Mucosa of stomach (tissue), 1 donor: ENCODE data around the gene FAM167B.

Source experiments
- H3K27me3 ChIP-seq: one replicate; pipeline ENCODE4 v1.7.0; 2013; ENCODE audit warnings: mild to moderate bottlenecking, low read length; ENCODE audit not compliant: control insufficient read depth, insufficient read depth
- H3K36me3 ChIP-seq: one replicate; pipeline ENCODE4 v1.7.0; 2013; ENCODE audit warnings: low read length; ENCODE audit not compliant: control insufficient read depth, insufficient read depth
- H3K4me1 ChIP-seq: one replicate; pipeline ENCODE4 v1.7.0; 2013; ENCODE audit warnings: mild to moderate bottlenecking, low read length; ENCODE audit not compliant: control insufficient read depth, insufficient read depth
- H3K4me3 ChIP-seq: one replicate; pipeline ENCODE4 v1.7.0; 2013; ENCODE audit warnings: low read length
- H3K9ac ChIP-seq: one replicate; pipeline ENCODE4 v1.7.0; 2013; ENCODE audit warnings: mild to moderate bottlenecking, low read length, moderate library complexity
- H3K9me3 ChIP-seq: one replicate; pipeline ENCODE4 v1.7.0; 2013; ENCODE audit warnings: mild to moderate bottlenecking, low read length, moderate library complexity; ENCODE audit not compliant: control insufficient read depth
- donor health status: Pancreatic carcinoma.

The FAM167B gene

DNA sequence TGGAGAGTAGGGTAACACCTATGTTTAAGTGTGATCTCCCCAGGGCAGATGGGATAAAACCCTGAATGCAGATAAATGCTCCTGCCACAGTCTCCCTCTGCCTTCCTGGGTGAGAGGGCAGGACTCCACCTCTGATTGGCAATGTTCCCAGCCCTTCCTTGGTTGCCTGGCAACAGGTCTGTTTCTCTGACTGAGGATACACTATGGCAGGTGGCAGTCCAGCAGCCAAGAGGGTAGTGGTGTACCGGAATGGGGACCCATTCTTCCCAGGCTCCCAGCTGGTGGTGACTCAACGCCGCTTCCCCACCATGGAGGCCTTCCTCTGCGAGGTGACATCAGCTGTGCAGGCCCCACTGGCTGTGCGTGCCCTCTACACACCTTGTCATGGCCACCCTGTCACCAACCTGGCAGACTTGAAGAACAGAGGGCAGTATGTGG, 38.1 kb upstream of the FAM167B start, which contains the start of gene DCDC2B:
Gene DCDC2B, plus strand, starts transcription at position 199 of the 438 bp plus-strand sequence. Its CDS starts 5 bp downstream, at position 204.
- Histone ChIP-seq H3K9ac (no peak within 1 kb of the TSS), H3K4me3 (no peak within 1 kb of the TSS), H3K9me3 (no peaks in the 10 kb centered on the region), H3K36me3 (no peaks in the 10 kb centered on the region), H3K27me3 (no peaks in the 10 kb centered on the region), H3K4me1 (peaks cover 31% of the 10 kb centered on the region)

- Histone ChIP-seq H3K4me3 (no peak overlapping the region), H3K27me3 (no peaks in the 10 kb centered on the region), H3K9me3 (no peaks in the 10 kb centered on the region), H3K36me3 (peaks cover 11% of the 10 kb centered on the region), H3K9ac (no peak overlapping the region), H3K4me1 (peaks cover 19% of the 10 kb centered on the region)
Measured at GRCh38 chr1:32215629-32216480, 31.2 kb upstream of the FAM167B start.

- H3K36me3 ChIP-seq = peaks cover 11% of the 10 kb centered on the region
- H3K4me3 ChIP-seq = no peak overlapping the region
- no peaks in the 10 kb centered on the region for H3K27me3 ChIP-seq
- H3K9me3 ChIP-seq = no peaks in the 10 kb centered on the region
- H3K4me1 ChIP-seq = peaks cover 26% of the 10 kb centered on the region
- no peak overlapping the region for H3K9ac ChIP-seq
Measured at GRCh38 chr1:32216566-32216965, 30.5 kb upstream of the FAM167B start.

- Histone ChIP-seq H3K4me3 (no peak overlapping the region), H3K9ac (no peak overlapping the region), H3K4me1 (peaks cover 39% of the 10 kb centered on the region), H3K36me3 (peaks cover 11% of the 10 kb centered on the region), H3K27me3 (no peaks in the 10 kb centered on the region), H3K9me3 (no peaks in the 10 kb centered on the region)
Measured at GRCh38 chr1:32219022-32219421, 28.0 kb upstream of the FAM167B start.

DNA sequence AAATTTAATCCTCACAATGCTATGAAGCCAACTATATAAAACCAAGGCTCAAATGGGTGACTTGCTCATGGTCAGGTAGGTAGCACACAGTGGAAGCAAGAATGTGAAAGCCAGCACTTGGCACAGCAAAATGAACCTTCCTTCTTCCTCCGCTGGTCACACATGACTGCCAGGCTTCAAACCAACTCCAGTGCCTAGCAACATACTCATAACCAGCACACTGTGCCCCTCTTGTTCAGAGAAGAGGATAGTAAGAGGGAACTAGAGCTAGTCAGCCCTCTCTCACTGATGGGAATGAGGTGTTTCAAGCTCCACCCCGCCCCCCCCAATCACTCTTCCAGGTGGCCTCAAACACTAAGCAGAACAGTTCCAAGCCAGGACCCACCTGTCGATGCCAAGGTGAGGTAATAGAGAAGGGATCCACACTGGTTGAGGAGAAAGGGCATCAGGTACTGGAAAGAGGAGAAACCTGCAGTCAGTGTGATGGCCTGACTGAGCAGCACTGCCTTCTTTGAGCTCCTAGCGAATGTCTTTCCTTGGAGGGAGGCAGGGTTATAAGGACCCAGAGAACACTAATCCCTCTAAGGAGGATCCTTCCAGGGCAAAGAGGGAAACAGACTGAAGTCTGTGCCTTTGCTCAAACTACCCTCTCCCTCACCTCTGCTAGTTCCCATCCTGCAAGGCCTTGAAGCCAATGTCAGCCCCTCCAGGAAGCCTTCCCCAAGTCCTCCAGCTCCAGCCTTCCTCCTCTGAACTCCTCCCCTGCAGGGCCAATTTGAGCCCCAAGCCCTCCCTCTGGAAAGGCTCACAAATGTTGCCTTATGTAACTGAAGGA, 26.1 kb upstream of the FAM167B start:
- no peaks in the 10 kb centered on the region for H3K9me3 ChIP-seq
- H3K36me3 ChIP-seq = no peaks in the 10 kb centered on the region
- peak overlapping the region; percentile 99 for H3K9ac ChIP-seq
- H3K4me3 ChIP-seq = peak overlapping the region; percentile 94
- no peaks in the 10 kb centered on the region for H3K27me3 ChIP-seq
- peaks cover 33% of the 10 kb centered on the region for H3K4me1 ChIP-seq

- Histone ChIP-seq H3K36me3 (no peaks in the 10 kb centered on the region), H3K9ac (peak overlapping the region; percentile 99), H3K4me1 (peaks cover 27% of the 10 kb centered on the region), H3K4me3 (peak overlapping the region; percentile 94), H3K27me3 (no peaks in the 10 kb centered on the region), H3K9me3 (no peaks in the 10 kb centered on the region)
Measured at GRCh38 chr1:32221581-32221979, 25.4 kb upstream of the FAM167B start.

DNA sequence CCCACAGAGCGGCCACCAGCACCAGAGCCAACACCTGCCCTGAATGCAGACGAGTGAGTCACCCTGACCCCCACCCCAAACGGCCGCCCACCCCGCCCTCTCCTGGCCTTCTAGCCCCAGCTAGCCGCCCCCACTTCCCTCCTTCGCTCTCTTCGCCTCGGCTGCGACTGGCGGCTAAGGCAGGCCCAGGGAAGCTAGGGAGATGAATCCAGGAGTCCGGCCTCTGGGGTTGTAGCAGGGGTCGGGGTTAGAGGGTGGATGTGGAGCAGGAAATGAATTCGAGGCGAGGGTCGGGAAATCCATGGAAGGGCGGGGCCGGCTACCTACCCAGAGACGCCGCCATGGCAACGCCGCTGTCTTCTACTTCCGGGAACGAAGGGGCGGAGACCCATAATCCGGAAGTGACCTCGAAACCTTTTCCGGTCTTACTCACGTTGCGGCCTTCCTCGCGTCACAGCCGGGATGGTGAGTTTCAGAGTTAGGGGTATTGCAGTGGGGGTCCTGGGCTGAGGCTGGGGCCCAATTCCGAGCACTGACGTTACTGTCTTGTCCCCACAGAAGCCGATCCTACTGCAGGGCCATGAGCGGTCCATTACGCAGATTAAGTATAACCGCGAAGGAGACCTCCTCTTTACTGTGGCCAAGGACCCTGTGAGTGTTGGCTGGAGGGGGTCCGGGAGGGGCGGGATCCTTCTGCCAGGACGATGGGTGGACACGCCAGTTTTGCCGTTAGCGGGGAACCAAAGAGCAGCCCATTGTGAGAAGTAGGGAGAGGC, 24.9 kb upstream of the FAM167B start, which contains the start of the genes EIF3I and TMEM234:
Gene EIF3I, plus strand, starts transcription at position 428 of the 776 bp plus-strand sequence. Its CDS starts 35 bp downstream, at position 463.
Gene TMEM234, minus strand, starts transcription at position 374 of the 776 bp plus-strand sequence. Its CDS starts 31 bp downstream, at position 343.
- Histone ChIP-seq H3K27me3 (no peaks in the 10 kb centered on the region), H3K36me3 (no peaks in the 10 kb centered on the region), H3K4me3 (peak within 1 kb of the TSS; percentile 94), H3K9me3 (no peaks in the 10 kb centered on the region), H3K9ac (peak within 1 kb of the TSS; percentile 99), H3K4me1 (peaks cover 24% of the 10 kb centered on the region)

DNA sequence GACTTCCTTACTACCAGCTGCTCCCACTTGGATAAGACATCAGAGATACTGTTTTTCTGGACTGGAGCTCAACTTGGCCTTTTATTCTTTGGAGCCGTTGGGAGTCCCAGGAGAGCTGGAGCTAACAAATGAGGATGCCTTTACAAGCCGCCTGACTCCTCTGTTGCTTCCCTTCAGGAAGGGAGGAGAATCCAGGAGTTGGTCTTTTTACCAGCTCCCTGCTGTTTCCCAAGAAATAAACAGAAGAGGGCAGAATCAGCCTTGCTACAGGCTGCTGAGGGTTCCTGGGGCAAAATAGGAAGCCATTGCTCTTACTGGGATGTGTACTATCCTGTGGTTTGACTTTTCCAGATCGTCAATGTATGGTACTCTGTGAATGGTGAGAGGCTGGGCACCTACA, 23.3 kb upstream of the FAM167B start:
- Histone ChIP-seq H3K9ac (no peak overlapping the region), H3K9me3 (no peaks in the 10 kb centered on the region), H3K27me3 (no peaks in the 10 kb centered on the region), H3K4me1 (peaks cover 24% of the 10 kb centered on the region), H3K4me3 (no peak overlapping the region), H3K36me3 (no peaks in the 10 kb centered on the region)

DNA sequence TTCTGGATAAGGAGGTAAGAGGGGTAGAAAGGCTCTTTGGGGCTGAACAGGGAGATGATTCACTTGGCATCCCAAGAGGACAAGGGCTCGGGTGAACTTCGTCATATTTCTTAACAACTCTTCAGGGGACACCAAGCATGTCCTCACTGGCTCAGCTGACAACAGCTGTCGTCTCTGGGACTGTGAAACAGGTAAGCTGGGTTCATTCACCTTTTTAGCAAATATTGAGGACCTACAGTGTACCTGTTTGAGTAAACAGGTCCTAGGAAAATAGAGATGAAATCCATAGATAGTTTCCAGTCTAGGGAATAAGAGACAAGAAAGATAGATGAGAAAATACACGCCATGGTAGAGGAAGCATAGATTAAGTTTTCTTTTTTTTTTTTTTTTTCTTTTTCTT, 22.7 kb upstream of the FAM167B start:
- Histone ChIP-seq H3K9ac (no peak overlapping the region), H3K27me3 (no peaks in the 10 kb centered on the region), H3K4me1 (peaks cover 24% of the 10 kb centered on the region)

DNA sequence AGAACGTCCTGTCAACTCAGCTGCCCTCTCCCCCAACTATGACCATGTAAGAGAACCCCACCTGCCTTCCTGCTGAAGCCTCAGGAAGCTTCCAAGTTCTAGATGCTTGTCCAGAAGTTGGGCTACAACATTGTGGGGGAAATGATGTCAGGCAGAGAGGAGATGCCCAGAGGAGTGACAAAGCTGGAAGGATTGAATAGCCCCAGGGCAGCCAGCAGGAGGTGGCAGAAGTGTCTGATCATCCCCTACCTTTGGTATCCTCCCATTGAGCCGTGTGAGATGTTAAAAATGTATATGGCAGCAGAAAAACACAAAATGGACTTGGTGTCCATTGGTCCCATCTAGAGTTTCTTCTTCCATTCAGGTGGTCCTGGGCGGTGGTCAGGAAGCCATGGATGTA, 18.3 kb upstream of the FAM167B start:
- Histone ChIP-seq H3K4me3 (no peak overlapping the region), H3K4me1 (peaks cover 4% of the 10 kb centered on the region), H3K9me3 (no peaks in the 10 kb centered on the region), H3K9ac (no peak overlapping the region), H3K27me3 (no peaks in the 10 kb centered on the region), H3K36me3 (no peaks in the 10 kb centered on the region)

More for the DNA sequence above, 22.7 kb upstream of the FAM167B start:
- Histone ChIP-seq H3K4me3 (no peak overlapping the region), H3K36me3 (no peaks in the 10 kb centered on the region), H3K9me3 (no peaks in the 10 kb centered on the region)

GRCh38 chr1:32231843-32232432, 15.1 kb upstream of the FAM167B start:
- H3K36me3 ChIP-seq = no peaks in the 10 kb centered on the region
- no peaks in the 10 kb centered on the region for H3K27me3 ChIP-seq
- H3K9ac ChIP-seq = no peak overlapping the region
- H3K9me3 ChIP-seq = no peaks in the 10 kb centered on the region
- no peaks in the 10 kb centered on the region for H3K4me1 ChIP-seq
- H3K4me3 ChIP-seq = no peak overlapping the region
